Keratinocyte (primary cell): ENCODE results near the gene TIMM8B. TPM values are rescaled to one million over a fixed set of nuclear protein-coding genes. Genes with fewer than 3 reads are reported as not detected.
A peak's percentile ranks its signal among the peaks of the same experiment; 100 is the strongest.

Experiments
- DNase-seq: peaks from one replicate; pipeline ENCODE4 v3.0.0-alpha.2; 2011; ENCODE audit warnings: low read depth, missing footprints, low spot score
- FAIRE-seq: peaks from 2 replicates; lab custom pipeline; 2011; peaks lifted over from hg19 to GRCh38; lab: Jason Lieb, UNC
- H2AFZ ChIP-seq: 2 replicates; pipeline ENCODE4 v1.6.0; 2012; ENCODE audit warnings: low read length, control low read depth, inconsistent platforms; ENCODE audit not compliant: control insufficient read depth
- H3K27ac ChIP-seq: 2 replicates; pipeline ENCODE4 v1.5.1; 2011; ENCODE audit warnings: low read length; ENCODE audit not compliant: control insufficient read depth, insufficient read depth
- H3K27me3 ChIP-seq: 3 replicates; pipeline ENCODE4 v1.6.0; 2011; ENCODE audit warnings: low read length; ENCODE audit not compliant: control insufficient read depth, insufficient read depth; ENCODE audit errors: extremely low read depth
- H3K36me3 ChIP-seq, 2 experiments: 2 replicates in 1 of 2; 3 replicates in 1 of 2; pipeline ENCODE4 v1.5.1; 2011; ENCODE audit warnings: low read length in 2 of 2, mild to moderate bottlenecking in 1 of 2; ENCODE audit not compliant: control insufficient read depth in 2 of 2, insufficient read depth in 2 of 2; ENCODE audit errors: extremely low read depth in 1 of 2
- H3K4me1 ChIP-seq: 3 replicates; pipeline ENCODE4 v1.5.1; 2011; ENCODE audit warnings: low read length; ENCODE audit not compliant: control insufficient read depth, insufficient read depth; ENCODE audit errors: extremely low read depth
- H3K4me2 ChIP-seq: 3 replicates; pipeline ENCODE4 v1.6.0; 2011; ENCODE audit warnings: low read depth, low read length; ENCODE audit not compliant: control insufficient read depth, insufficient read depth; ENCODE audit errors: extremely low read depth
- H3K4me3 ChIP-seq, 3 experiments: fragments of 200-600 bp in 1 of 3; sonication (generic) in 1 of 3; 2 replicates in 2 of 3; 3 replicates in 1 of 3; pipeline ENCODE4 v1.5.1; 2011 to 2016; ENCODE audit warnings: low read length in 3 of 3, mild to moderate bottlenecking in 3 of 3, control low read depth in 2 of 3, inconsistent platforms in 1 of 3, low read depth in 1 of 3, mixed read lengths in 1 of 3, mixed run types in 1 of 3, moderate library complexity in 1 of 3; ENCODE audit not compliant: control insufficient read depth in 2 of 3, insufficient read depth in 2 of 3; ENCODE audit errors: extremely low read depth in 1 of 3
- H3K79me2 ChIP-seq: 2 replicates; pipeline ENCODE4 v1.6.0; 2012; ENCODE audit warnings: low read length; ENCODE audit not compliant: control insufficient read depth, insufficient read depth
- H3K9ac ChIP-seq: 3 replicates; pipeline ENCODE4 v1.6.0; 2011; ENCODE audit warnings: low read length; ENCODE audit not compliant: control insufficient read depth, insufficient read depth; ENCODE audit errors: extremely low read depth
- H3K9me1 ChIP-seq: 3 replicates; pipeline ENCODE4 v1.6.0; 2011; ENCODE audit warnings: low read length; ENCODE audit not compliant: control insufficient read depth, insufficient read depth; ENCODE audit errors: extremely low read depth
- H3K9me3 ChIP-seq: 2 replicates; pipeline ENCODE4 v1.5.1; 2012; ENCODE audit warnings: low read depth, low read length; ENCODE audit not compliant: control insufficient read depth
- H4K20me1 ChIP-seq: 3 replicates; pipeline ENCODE4 v1.6.0; 2011; ENCODE audit warnings: low read length; ENCODE audit not compliant: control insufficient read depth, insufficient read depth; ENCODE audit errors: extremely low read depth
- EZH2 ChIP-seq: IDR thresholded peaks from one replicate; pipeline ENCODE4 v1.6.1; 2012; ENCODE audit warnings: inconsistent platforms, mild to moderate bottlenecking, low read length, moderate library complexity
- dilution Hi-C: fragments of 300-500 bp; cut with MboI; formaldehyde crosslinking; loops from one replicate; pipeline ENCODE4 v1.7.0; 2020; ENCODE audit warnings: low sequenced_read_pairs; ENCODE audit not compliant: extremely low pct_ligation_motif_present
- polyA plus RNA-seq, 5 experiments: library from polyadenylated mRNA; depleted of rRNA in 3 of 5; stranded (reverse) in 3 of 5; stranded (forward) in 1 of 5; unstranded in 1 of 5; fragments of >200 nt; gene quantifications; 1 replicate in 1 of 5; 2 replicates in 3 of 5; 3 replicates in 1 of 5; pipeline versions ENCODE4 v1.2.1 to v1.2.3, GENCODE V29; 2011 to 2012; ENCODE audit warnings: missing spikeins in 2 of 5, low read depth in 1 of 5, low replicate concordance in 1 of 5
- TF ChIP-seq, protein P1 (sequence below), 3 experiments: IDR thresholded peaks in 1 of 3; conservative IDR thresholded peaks in 1 of 3; optimal IDR thresholded peaks in 1 of 3; 2 replicates in 2 of 3; 3 replicates in 1 of 3; pipeline versions ENCODE3 to v1.5.1; 2011; ENCODE audit warnings: low read length in 3 of 3, mild to moderate bottlenecking in 3 of 3, moderate library complexity in 2 of 3, control low read depth in 1 of 3, inconsistent platforms in 1 of 3; ENCODE audit not compliant: insufficient read depth in 2 of 3; ENCODE audit errors: extremely low read depth in 1 of 3

TIMM8B gene
- polyA plus RNA-seq, 1 donor (not counting 4 experiments of a cell fraction or from before 2014, with no cell fraction given): 126 TPM

DNA sequence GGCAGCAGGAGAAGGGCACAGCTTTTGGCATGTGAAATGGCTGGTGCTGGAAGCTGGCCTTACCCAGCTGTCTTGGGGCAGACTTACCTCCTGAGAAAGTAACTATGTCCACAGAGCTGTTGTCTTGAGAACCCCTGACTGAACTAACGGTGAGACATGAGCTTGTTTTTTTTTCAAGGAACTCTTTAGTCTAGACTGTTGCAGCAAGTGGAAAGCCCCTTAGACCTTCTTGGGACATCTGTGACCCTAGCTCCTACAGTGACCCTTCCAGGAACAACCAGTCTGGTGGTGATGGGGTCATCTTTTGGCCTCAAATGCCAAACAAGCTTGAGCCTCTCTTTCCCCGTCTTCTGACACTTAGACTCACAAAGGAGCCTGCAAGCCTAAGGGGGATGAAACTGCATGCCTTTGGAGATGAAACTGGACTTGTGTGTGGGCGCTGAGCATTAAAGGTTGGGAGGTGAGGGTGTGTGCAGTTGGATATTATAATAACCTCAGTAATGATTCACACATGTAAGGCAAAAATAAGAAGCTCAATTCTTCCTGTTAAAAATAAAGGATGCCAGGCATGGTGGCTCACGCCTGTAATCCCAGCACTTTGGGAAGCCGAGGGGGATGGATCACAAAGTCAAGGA is 35.5 kb upstream of the TIMM8B start:
- dilution Hi-C loops: no loop called here
- Histone ChIP-seq H3K27me3 (no peaks in the 10 kb centered on the region), H3K4me2 (no peak overlapping the region), H3K9me3 (no peaks in the 10 kb centered on the region), H3K79me2 (no peaks in the 10 kb centered on the region), H4K20me1 (no peaks in the 10 kb centered on the region), H3K27ac (peak overlapping the region; percentile 46), H3K4me3 (no peak overlapping the region), H3K9ac (peak overlapping the region; percentile 13), H2AFZ (peak overlapping the region; percentile 14), H3K9me1 (no peaks in the 10 kb centered on the region), H3K4me1 (peaks cover 28% of the 10 kb centered on the region), H3K36me3 (no peaks in the 10 kb centered on the region)
- DNase-seq (no peak), FAIRE-seq (peak; percentile 26)
- TF ChIP-seq EZH2: no peak
- TF ChIP-seq, protein P1, sequence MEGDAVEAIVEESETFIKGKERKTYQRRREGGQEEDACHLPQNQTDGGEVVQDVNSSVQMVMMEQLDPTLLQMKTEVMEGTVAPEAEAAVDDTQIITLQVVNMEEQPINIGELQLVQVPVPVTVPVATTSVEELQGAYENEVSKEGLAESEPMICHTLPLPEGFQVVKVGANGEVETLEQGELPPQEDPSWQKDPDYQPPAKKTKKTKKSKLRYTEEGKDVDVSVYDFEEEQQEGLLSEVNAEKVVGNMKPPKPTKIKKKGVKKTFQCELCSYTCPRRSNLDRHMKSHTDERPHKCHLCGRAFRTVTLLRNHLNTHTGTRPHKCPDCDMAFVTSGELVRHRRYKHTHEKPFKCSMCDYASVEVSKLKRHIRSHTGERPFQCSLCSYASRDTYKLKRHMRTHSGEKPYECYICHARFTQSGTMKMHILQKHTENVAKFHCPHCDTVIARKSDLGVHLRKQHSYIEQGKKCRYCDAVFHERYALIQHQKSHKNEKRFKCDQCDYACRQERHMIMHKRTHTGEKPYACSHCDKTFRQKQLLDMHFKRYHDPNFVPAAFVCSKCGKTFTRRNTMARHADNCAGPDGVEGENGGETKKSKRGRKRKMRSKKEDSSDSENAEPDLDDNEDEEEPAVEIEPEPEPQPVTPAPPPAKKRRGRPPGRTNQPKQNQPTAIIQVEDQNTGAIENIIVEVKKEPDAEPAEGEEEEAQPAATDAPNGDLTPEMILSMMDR (optimal IDR thresholded peaks at IDR 0.05 in 1 of 3, IDR thresholded peaks at IDR 0.05 in 1 of 3, conservative IDR thresholded peaks at IDR 0.05 in 1 of 3; ENCODE audit: extremely low read depth in 1 of 3, insufficient read depth in 2 of 3, low read length in 3 of 3): no peak

DNA sequence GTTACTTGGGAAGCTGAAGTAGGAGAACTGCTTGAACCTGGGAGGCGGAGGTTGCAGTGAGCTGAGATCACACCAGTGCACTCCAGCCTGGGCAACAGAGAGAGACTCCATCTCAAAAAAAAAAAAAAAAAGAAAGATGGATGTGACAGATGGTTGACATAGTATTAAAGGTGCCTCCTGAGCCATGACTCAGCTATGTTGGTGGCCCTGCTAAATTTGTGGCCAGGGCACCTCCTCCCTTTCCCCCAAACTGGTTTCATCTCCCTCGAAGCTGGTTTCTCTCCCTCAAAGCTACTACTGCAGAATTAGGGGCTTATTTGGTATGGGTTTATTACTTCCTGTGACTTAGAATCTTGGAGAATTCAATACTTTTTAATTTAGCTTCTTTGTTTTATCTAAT is 31.6 kb upstream of the TIMM8B start:
- H2AFZ ChIP-seq: no peak overlapping the region
- H3K4me2 ChIP-seq: no peak overlapping the region
- H3K79me2 ChIP-seq: no peaks in the 10 kb centered on the region
- H3K4me1 ChIP-seq: peaks cover 27% of the 10 kb centered on the region
- H4K20me1 ChIP-seq: no peaks in the 10 kb centered on the region
- no peak overlapping the region for H3K4me3 ChIP-seq
- no peaks in the 10 kb centered on the region for H3K9me3 ChIP-seq
- TF ChIP-seq, protein P1 (optimal IDR thresholded peaks at IDR 0.05 in 1 of 3, IDR thresholded peaks at IDR 0.05 in 1 of 3, conservative IDR thresholded peaks at IDR 0.05 in 1 of 3; ENCODE audit: extremely low read depth in 1 of 3, insufficient read depth in 2 of 3, low read length in 3 of 3): no peak
- no peak for TF ChIP-seq EZH2
- H3K9me1 ChIP-seq: no peaks in the 10 kb centered on the region
- FAIRE-seq (no peak), DNase-seq (no peak)
- dilution Hi-C loops: no loop called here
- H3K27ac ChIP-seq: no peak overlapping the region
- no peak overlapping the region for H3K9ac ChIP-seq
- no peaks in the 10 kb centered on the region for H3K27me3 ChIP-seq
- H3K36me3 ChIP-seq: no peaks in the 10 kb centered on the region
